Peyer's patch (tissue), 4 donors: ENCODE data around the gene LRRC32.

Experiments
- POLR2A ChIP-seq, 2 donors: fragments of 450-650 bp; IDR thresholded peaks; one replicate each; pipeline ENCODE4 v1.5.1; 2017; ENCODE audit warnings: antibody characterized with exemption in 2 of 2, mild to moderate bottlenecking in 2 of 2, moderate library complexity in 2 of 2
- TF ChIP-seq, protein P1 (sequence below), 6 experiments: fragments of 450-650 bp in 4 of 6; fragments of 200-600 bp in 2 of 6; sonication (generic) in 1 of 6; IDR thresholded peaks; one replicate each; pipeline ENCODE4 v1.5.1; 2017 to 2019; ENCODE audit warnings: antibody characterized with exemption in 6 of 6, mild to moderate bottlenecking in 3 of 6, moderate library complexity in 1 of 6

DNA sequence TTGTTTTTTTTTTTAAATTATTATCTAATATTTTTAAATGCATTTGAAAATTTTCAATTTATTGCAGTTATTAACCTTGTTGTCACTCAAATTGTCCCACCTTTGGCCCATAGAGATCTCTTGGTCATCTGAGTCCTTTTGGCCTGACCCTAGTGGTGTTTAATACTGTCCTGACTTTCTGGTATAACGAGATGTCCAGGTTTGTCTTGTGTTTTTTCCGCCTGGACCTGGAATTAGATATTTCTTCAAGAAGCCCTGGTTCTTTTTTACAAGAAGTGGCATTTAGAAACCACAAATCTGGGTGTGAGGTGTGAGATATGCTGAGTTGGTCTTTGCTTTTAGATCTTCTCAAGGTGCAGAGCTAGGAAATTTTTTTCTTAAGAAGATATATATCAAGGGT, 38.1 kb downstream of the LRRC32 start:
- TF ChIP-seq, protein P1, sequence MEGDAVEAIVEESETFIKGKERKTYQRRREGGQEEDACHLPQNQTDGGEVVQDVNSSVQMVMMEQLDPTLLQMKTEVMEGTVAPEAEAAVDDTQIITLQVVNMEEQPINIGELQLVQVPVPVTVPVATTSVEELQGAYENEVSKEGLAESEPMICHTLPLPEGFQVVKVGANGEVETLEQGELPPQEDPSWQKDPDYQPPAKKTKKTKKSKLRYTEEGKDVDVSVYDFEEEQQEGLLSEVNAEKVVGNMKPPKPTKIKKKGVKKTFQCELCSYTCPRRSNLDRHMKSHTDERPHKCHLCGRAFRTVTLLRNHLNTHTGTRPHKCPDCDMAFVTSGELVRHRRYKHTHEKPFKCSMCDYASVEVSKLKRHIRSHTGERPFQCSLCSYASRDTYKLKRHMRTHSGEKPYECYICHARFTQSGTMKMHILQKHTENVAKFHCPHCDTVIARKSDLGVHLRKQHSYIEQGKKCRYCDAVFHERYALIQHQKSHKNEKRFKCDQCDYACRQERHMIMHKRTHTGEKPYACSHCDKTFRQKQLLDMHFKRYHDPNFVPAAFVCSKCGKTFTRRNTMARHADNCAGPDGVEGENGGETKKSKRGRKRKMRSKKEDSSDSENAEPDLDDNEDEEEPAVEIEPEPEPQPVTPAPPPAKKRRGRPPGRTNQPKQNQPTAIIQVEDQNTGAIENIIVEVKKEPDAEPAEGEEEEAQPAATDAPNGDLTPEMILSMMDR (IDR thresholded peaks at IDR 0.05): no peak
- no peak for TF ChIP-seq POLR2A (IDR thresholded peaks at IDR 0.05)
